T-cell (primary cell): ENCODE data around the gene PPP1R26. TPM values are rescaled to one million over a fixed set of nuclear protein-coding genes. Genes with fewer than 3 reads are reported as not detected.
A peak's percentile ranks its signal among the peaks of the same experiment; 100 is the strongest.
"Not testable (repeated sequence)": the region's sequence is repeated elsewhere in the genome, so short reads cannot be mapped to it uniquely, and the experiment has no call there.

ENCODE experiments used
- ATAC-seq, 4 experiments: fragments of 200-7000 bp in 3 of 4; fragments of 150-1000 bp in 1 of 4; cut with Tn5 transposase; replicated peaks in 1 of 4; 1 replicate in 3 of 4; 2 replicates in 1 of 4; pipeline ENCODE4 v1.10.0; 2021; ENCODE audit warnings: moderate library complexity in 3 of 4, mild to moderate bottlenecking in 2 of 4, moderate number of reproducible peaks in 1 of 4
- CTCF ChIA-PET, 2 donors: fragments of 300-600 bp; sonication (Branson Sonifier 250); formaldehyde crosslinking; loops; one replicate each; lab custom pipeline; 2022; ENCODE audit warnings: antibody characterized with exemption in 2 of 2; lab: Charles Lee
- POLR2A ChIA-PET, 2 donors: fragments of 300-600 bp; sonication (Branson Sonifier 250); formaldehyde crosslinking; loops; one replicate each; lab custom pipeline; 2022; ENCODE audit warnings: antibody characterized with exemption in 2 of 2; lab: Charles Lee
- DNase-seq, 35 experiments: peaks; one replicate each; pipeline versions ENCODE4 v3.0.0 to v3.0.0-alpha.2; 2013 to 2023
- H3K27ac ChIP-seq: one replicate; pipeline ENCODE4 v1.5.1; 2013; ENCODE audit warnings: low read length
- H3K27me3 ChIP-seq, 2 experiments: replicated peaks in 1 of 2; 1 replicate in 1 of 2; 2 replicates in 1 of 2; pipeline versions ENCODE4 v1.6.1 to v1.7.0; 2013; ENCODE audit warnings: low read length in 1 of 2, mixed read lengths in 1 of 2; ENCODE audit not compliant: control insufficient read depth in 2 of 2, insufficient read depth in 2 of 2; ENCODE audit errors: extremely low read depth in 1 of 2
- H3K36me3 ChIP-seq, 2 donors: 1 replicate in 1 of 2; 2 replicates in 1 of 2; pipeline versions ENCODE4 v1.6.1 to v1.7.0; 2013; ENCODE audit warnings: low read length in 1 of 2; ENCODE audit not compliant: control insufficient read depth in 2 of 2, insufficient read depth in 1 of 2; ENCODE audit errors: extremely low read depth in 1 of 2
- H3K4me1 ChIP-seq, 2 experiments: 1 replicate in 1 of 2; 2 replicates in 1 of 2; pipeline versions ENCODE4 v1.6.1 to v1.7.0; 2013; ENCODE audit warnings: low read length in 2 of 2, mixed read lengths in 1 of 2; ENCODE audit not compliant: insufficient read depth in 2 of 2, control insufficient read depth in 1 of 2; ENCODE audit errors: extremely low read depth in 1 of 2
- H3K4me3 ChIP-seq, 2 donors: 1 replicate in 1 of 2; 2 replicates in 1 of 2; pipeline versions ENCODE4 v1.5.1 to v1.7.0; 2013; ENCODE audit warnings: mild to moderate bottlenecking in 2 of 2, low read length in 1 of 2, moderate library complexity in 1 of 2; ENCODE audit not compliant: control insufficient read depth in 1 of 2; ENCODE audit errors: extremely low read depth in 1 of 2
- H3K9me3 ChIP-seq: 2 replicates; pipeline ENCODE4 v1.7.0; 2013
- H3K27ac Mint-ChIP-seq, 2 donors: one replicate each; pipeline ENCODE4 v1.8.0; 2020 to 2021; ENCODE audit warnings: mild to moderate bottlenecking in 2 of 2, mixed read lengths in 2 of 2
- H3K27me3 Mint-ChIP-seq, 2 donors: one replicate each; pipeline ENCODE4 v1.8.0; 2021 to 2022; ENCODE audit warnings: mixed read lengths in 2 of 2
- H3K36me3 Mint-ChIP-seq: one replicate; pipeline ENCODE4 v1.8.0; 2021; ENCODE audit warnings: mixed read lengths
- H3K4me1 Mint-ChIP-seq, 3 donors: one replicate each; pipeline ENCODE4 v1.8.0; 2020 to 2022; ENCODE audit warnings: mixed read lengths in 3 of 3, mild to moderate bottlenecking in 1 of 3
- H3K4me3 Mint-ChIP-seq, 3 donors: one replicate each; pipeline ENCODE4 v1.8.0; 2020 to 2022; ENCODE audit warnings: mild to moderate bottlenecking in 3 of 3, mixed read lengths in 3 of 3, moderate library complexity in 3 of 3
- H3K9me3 Mint-ChIP-seq, 3 donors: one replicate each; pipeline ENCODE4 v1.8.0; 2020 to 2022; ENCODE audit warnings: mixed read lengths in 3 of 3
- WGBS: methylation state at CpG from one replicate; pipeline ENCODE4 v1.1.5; 2013; ENCODE audit warnings: missing lambda C conversion rate; ENCODE audit not compliant: insufficient coverage; 5-methylcytosine and 5-hydroxymethylcytosine counted together
- total RNA-seq, 35 experiments: library from RNA in 6 of 35; stranded (reverse) in 6 of 35; fragments of 120-200 nt in 1 of 35; gene quantifications; one replicate each; pipeline versions ENCODE4 v1.2.1 to v1.2.4 and lab custom pipeline; 2013 to 2026

The PPP1R26 gene
- total RNA-seq, 5 donors from 2014 or later (not counting 1 experiment from before 2014, with no cell fraction given) = 0.35 to 2.0 (median 1.7) TPM

- Mint-ChIP-seq H3K27me3 (peaks cover 25 to 31% of the 10 kb centered on the region in 2 donors), H3K9me3 (no peaks in the 10 kb centered on the region)
- DNase-seq = peak in 1 of 35 experiments; percentile 19
Measured at GRCh38 chr9:135533674-135534073, 54.1 kb downstream of the PPP1R26 start.

GRCh38 chr9:135534192-135534711, 54.7 kb downstream of the PPP1R26 start:
- not testable (repeated sequence) for H3K36me3 ChIP-seq

More at GRCh38 chr9:135533674-135534073, 54.1 kb downstream of the PPP1R26 start:
- H3K4me1 ChIP-seq = no peaks in the 10 kb centered on the region
- CTCF ChIA-PET = no interaction called here
- H3K9me3 ChIP-seq = no peaks in the 10 kb centered on the region
- H3K27ac ChIP-seq = no peak overlapping the region
- ATAC-seq = no peak
- no peak overlapping the region for H3K27ac Mint-ChIP-seq
- peaks cover 0 to 17% of the 10 kb centered on the region in 2 experiments for H3K27me3 ChIP-seq
- H3K4me3 Mint-ChIP-seq = no peak overlapping the region
- no peaks in the 10 kb centered on the region for H3K4me1 Mint-ChIP-seq
- H3K36me3 ChIP-seq = no peaks in the 10 kb centered on the region
- no peaks in the 10 kb centered on the region for H3K36me3 Mint-ChIP-seq
- no peak overlapping the region for H3K4me3 ChIP-seq
- POLR2A ChIA-PET = no interaction called here
- 88% methylated on average over 11 of the region's 12 CpGs for WGBS

GRCh38 chr9:135534826-135535225, 55.2 kb downstream of the PPP1R26 start:
- H3K9me3 Mint-ChIP-seq, H3K36me3 Mint-ChIP-seq, H3K27ac ChIP-seq, POLR2A ChIA-PET, CTCF ChIA-PET, H3K27ac Mint-ChIP-seq, H3K9me3 ChIP-seq, H3K4me3 ChIP-seq, ATAC-seq, H3K36me3 ChIP-seq, H3K4me3 Mint-ChIP-seq, H3K4me1 ChIP-seq, H3K4me1 Mint-ChIP-seq: not testable (repeated sequence)
- peaks cover 0 to 21% of the 10 kb centered on the region in 2 experiments for H3K27me3 ChIP-seq
- 81% methylated on average over 3 of the region's 4 CpGs for WGBS
- peaks cover 26 to 38% of the 10 kb centered on the region in 2 donors for H3K27me3 Mint-ChIP-seq
- DNase-seq = peak in 1 of 35 experiments; percentile 4

More at GRCh38 chr9:135534192-135534711, 54.7 kb downstream of the PPP1R26 start:
- H3K36me3 Mint-ChIP-seq, H3K4me1 ChIP-seq, CTCF ChIA-PET, H3K4me3 ChIP-seq, H3K9me3 ChIP-seq, POLR2A ChIA-PET, H3K4me3 Mint-ChIP-seq, ATAC-seq, DNase-seq, H3K27ac ChIP-seq, H3K4me1 Mint-ChIP-seq, H3K9me3 Mint-ChIP-seq, H3K27ac Mint-ChIP-seq: not testable (repeated sequence)
- H3K27me3 ChIP-seq = peaks cover 0 to 19% of the 10 kb centered on the region in 2 experiments
- H3K27me3 Mint-ChIP-seq = peaks cover 25 to 33% of the 10 kb centered on the region in 2 donors
- WGBS = 27% methylated on average over 10 of the region's 10 CpGs

GRCh38 chr9:135535631-135536030, 56.0 kb downstream of the PPP1R26 start:
- ATAC-seq, DNase-seq, POLR2A ChIA-PET, H3K9me3 ChIP-seq, H3K27ac ChIP-seq, H3K27ac Mint-ChIP-seq, H3K36me3 ChIP-seq, H3K4me1 Mint-ChIP-seq, H3K4me3 Mint-ChIP-seq, CTCF ChIA-PET, H3K4me3 ChIP-seq, H3K4me1 ChIP-seq, H3K9me3 Mint-ChIP-seq, H3K36me3 Mint-ChIP-seq: not testable (repeated sequence)
- H3K27me3 Mint-ChIP-seq = peaks cover 28 to 43% of the 10 kb centered on the region in 2 donors
- H3K27me3 ChIP-seq = peaks cover 0 to 21% of the 10 kb centered on the region in 2 experiments
- WGBS = 97% methylated on average over 6 of the region's 13 CpGs

- 17% methylated on average over 3 of the region's 8 CpGs for whole genome bisulfite sequencing
- Histone ChIP-seq H3K4me3 (no peak overlapping the region), H3K4me1 (no peaks in the 10 kb centered on the region), H3K27me3 (peaks cover 0 to 16% of the 10 kb centered on the region in 2 experiments), H3K27ac (no peak overlapping the region), H3K9me3 (no peaks in the 10 kb centered on the region), H3K36me3 (no peaks in the 10 kb centered on the region)
- H3K27ac Mint-ChIP-seq = no peak overlapping the region
- peaks cover 22 to 40% of the 10 kb centered on the region in 2 donors for H3K27me3 Mint-ChIP-seq
- no peak for DNase-seq
- H3K36me3 Mint-ChIP-seq = no peaks in the 10 kb centered on the region
- no peaks in the 10 kb centered on the region for H3K4me1 Mint-ChIP-seq
- no peak overlapping the region for H3K4me3 Mint-ChIP-seq
- ChIA-PET CTCF (no interaction called here), POLR2A (no interaction called here)
- no peak for ATAC-seq
- H3K9me3 Mint-ChIP-seq = no peaks in the 10 kb centered on the region
Measured at GRCh38 chr9:135536216-135536615, 56.6 kb downstream of the PPP1R26 start.

Other genes with a start within 250 kb of the PPP1R26 start
- gene MRPS2, start 20.9 kb downstream of the PPP1R26 start, total RNA-seq = 10 to 100 TPM; 17.7 to 36.6 (median 32.8) TPM
- gene LCN1, start 41.7 kb downstream of the PPP1R26 start, total RNA-seq = not detected
- not detected for gene OBP2A, start 66.3 kb downstream of the PPP1R26 start, total RNA-seq
- not detected for gene PAEP, start 82.0 kb downstream of the PPP1R26 start, total RNA-seq
- not detected for gene GLT6D1, start 159.8 kb downstream of the PPP1R26 start, total RNA-seq
- not detected for gene LCN9, start 183.5 kb downstream of the PPP1R26 start, total RNA-seq
- gene SOHLH1, start 219.7 kb downstream of the PPP1R26 start, total RNA-seq = not detected
- gene KCNT1, start 222.4 kb downstream of the PPP1R26 start, total RNA-seq = under 1 TPM in 3 of 5 donors, not detected in 2; 0.07 to 0.54 (median 0.16) TPM